Stimulated activated CD8-positive, alpha-beta memory T cell treated with anti-CD3 and anti-CD28 coated beads, Interleukin-4, amount 100 ng/mL, for 24 hours (primary cell): ENCODE results near the gene SLC25A53.
A peak's percentile ranks its signal among the peaks of the same experiment; 100 is the strongest.

Experiments used
- DNase-seq: peaks from one replicate; pipeline ENCODE4 v3.0.0-alpha.2; 2020; ENCODE audit warnings: low read depth

SLC25A53 gene, protein sequence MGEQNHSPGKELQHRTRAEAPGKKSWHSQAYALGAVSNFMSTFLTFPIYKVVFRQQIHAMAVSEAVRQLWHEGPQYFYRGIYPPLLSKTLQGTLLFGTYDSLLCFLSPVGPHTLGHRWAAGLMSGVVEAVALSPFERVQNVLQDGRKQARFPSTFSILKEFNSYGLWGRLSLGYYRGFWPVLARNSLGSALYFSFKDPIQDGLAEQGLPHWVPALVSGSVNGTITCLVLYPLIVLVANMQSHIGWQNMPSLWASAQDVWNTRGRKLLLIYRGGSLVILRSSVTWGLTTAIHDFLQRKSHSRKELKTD

DNA sequence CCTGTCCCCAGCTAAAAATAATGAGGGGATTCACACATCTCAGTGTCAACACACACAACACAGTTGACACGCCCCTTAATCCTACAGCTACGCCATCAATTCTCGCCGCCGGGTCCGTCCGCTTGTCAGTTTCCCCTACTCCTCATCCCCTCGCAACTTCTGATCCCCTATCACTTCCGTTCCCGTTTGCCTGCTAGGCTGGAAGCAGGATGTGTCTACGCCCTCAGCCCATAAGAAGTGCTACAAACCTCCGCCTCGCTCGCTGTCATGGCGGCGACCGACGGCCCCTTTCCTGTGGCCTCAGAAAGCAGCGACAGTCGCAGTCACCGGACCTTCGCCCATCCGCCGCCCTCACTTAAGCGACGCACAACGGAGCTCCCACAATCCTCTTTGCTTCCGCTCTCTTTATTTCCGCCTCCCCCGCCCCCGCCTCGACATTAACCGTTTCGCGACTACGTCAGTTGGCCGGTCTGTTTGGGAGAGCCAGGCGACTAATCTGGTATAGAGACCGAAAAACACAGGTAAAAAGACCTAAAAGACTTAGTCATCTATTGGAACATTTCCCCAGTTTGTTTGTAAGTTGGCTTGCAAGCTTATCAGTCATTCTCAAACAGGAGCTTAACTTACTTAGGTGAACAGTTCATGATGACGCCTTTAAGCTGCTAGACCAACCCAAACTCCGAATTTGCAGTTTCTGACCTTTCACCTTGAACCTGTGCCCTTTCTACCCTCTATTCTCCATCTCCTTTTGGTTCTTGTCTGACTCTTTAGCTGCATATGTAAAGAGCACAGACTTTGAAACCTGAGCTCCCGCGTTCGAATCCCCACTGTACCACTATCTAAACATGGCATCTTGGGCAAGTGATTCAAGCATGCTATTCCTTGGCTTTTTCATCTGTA is at the start of gene SLC25A53:
Gene SLC25A53 (minus strand): TSS at position 380 of the 900 bp plus-strand sequence. CDS start 51,752 bp downstream, outside the sequence.
- peak; percentile 55 for DNase-seq

DNA sequence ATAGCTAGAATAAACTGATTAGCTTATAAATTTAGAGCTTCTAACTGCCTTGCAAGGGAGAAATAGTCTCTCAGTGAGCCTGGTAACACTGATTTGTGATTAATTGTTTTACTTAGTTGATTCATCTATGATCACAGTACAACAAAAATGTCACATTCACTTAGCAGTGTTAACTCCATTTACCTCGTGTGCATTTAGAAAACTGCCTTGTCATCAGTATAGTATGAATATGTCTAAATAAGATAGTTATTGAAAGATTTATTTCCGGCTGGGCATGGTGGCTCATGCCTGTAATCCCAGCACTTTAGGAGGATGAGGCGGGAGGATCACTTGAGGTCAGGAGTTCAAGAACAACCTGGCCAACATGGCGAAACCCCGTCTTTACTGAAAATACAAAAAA is 48.7 kb upstream of the SLC25A53 start:
- DNase-seq, result no peak

DNA sequence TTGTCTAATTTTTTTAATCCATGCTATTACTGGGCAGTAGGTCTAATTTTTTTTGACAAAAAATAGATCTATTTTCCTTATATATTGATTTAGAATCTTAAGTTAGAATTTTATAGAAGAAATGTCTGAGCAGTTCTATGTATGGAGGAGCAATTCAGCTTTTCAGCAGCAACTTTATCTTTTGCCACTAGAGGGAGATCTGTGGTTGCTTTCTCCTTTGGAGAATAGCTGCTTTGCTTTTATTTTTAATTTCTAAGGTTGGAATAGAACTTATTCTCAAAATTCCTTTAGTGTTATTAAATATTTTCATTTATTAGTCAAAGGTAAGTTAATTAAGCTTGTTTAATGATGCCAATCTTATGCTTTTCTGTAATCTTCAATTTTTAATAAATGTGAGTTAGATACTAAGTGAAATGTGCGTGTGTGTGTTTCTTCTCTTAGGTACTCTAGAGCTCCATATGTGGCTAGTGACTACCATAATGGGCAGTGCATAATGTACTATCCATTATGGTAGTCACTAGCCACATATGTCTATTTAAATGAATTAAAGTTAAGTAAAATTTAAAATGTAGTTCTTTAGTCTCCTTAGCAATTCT is 38.8 kb upstream of the SLC25A53 start:
- no peak for DNase-seq

DNA sequence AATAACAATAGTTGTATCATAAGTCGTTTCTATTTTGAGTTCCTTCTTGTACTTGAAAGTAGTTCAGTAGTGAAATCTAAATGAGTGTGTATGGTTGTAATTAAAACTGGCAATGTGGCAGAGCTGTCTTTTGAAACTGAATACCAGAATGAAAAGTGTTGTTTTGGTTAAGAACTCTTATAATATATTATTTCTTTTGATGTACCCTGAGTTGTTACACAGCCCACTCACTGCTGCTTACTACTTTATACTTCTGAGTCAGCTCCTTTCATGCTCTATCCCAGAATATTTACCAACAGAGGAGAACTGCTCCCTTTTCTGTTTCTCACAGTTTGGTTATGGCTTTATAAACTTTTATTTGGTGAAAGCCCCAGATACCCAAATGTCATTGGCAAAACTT is 38.2 kb upstream of the SLC25A53 start:
- no peak for DNase-seq

DNA sequence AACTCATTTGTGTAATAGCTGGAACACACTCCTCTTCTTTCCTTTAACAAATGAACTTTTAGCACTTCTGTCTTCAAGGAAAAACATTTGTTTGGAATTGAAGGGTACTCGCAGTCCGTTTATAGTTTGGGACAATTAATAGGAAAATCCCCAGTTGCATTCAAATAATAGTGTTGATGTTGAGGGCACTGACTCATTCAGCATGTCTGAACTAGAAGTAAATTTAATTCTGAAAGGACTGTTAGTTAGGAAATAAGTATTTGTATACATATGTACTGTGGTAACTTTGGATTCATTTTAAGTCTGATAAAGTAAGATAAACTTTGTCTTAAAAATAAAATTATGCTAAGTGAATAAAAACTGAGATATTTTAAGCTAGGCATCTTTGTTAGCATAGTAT is 36.7 kb upstream of the SLC25A53 start:
- DNase-seq, result no peak

DNA sequence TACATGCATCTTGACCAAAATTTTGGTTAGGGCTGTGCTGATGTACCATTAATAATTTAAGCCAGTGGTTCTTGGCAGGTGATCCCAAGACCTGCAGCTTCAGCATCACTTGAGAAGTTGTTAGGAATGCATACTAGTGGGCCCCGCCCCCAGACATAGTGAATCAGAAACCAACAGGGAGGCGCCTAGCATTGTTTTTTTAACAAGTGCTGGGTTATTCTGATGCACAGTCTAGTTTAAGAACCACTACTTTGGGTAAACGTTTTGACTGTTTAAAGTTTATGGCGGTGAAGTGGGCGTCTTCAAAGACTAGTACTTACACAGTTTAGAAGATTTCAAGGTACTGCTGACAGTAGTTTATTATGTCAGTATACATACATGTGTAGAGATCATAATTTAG is 33.0 kb upstream of the SLC25A53 start:
- DNase-seq, result no peak

DNA sequence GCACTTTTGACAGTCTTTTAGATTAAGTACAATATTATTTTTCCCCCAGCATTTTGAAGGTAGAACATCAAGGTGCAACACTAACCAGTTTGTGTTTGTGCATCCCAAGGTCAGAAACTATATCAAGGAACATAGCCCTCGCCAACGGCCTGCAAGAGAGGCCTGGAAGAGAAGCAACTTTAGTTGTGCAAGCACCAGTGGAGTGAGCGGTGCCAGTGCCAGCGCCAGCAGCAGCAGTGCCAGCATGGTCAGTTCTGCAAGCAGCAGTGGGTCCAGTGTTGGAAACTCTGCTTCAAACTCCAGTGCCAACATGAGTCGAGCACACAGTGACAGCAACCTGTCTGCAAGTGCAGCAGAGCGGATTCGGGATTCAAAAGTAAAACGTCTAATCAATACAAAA is 31.1 kb upstream of the SLC25A53 start:
- DNase-seq, result no peak

DNA sequence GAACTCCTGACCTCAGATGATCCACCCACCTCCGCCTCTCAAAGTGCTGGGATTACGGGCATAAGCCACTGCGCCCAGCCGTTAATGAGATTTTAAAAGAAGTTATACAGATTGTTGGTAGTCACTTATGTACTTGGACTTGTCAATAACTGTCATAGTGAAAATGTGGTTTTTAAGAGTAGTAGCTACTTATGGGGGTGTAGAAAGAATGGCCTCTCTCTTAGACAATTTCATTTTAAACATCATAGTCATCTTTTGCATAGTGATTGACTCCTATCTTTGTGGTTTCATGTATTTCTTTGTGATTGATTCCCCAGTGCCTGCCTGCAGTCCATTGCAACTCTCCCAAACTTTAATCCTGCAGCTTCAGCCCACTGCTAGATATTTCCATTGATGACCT is 26.9 kb upstream of the SLC25A53 start:
- DNase-seq, result no peak

DNA sequence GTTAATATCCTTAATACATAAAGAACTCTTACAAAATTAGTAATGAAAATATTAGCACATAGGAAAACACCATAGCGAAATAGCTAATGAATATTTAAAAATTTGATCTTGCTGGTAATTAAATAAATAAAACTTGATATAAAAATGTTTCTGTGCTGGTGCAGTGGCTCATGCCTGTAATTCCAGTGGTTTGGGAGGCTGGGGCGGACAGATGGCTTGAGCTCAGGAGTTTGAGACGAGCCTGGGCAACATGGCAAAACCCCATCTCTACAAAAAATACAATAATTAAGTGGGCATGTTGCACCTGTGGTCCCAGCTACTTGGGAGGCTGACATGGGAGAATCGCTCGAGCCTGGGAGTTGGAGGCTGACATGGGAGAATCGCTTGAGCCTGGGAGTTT is 17.0 kb upstream of the SLC25A53 start:
- no peak for DNase-seq

DNA sequence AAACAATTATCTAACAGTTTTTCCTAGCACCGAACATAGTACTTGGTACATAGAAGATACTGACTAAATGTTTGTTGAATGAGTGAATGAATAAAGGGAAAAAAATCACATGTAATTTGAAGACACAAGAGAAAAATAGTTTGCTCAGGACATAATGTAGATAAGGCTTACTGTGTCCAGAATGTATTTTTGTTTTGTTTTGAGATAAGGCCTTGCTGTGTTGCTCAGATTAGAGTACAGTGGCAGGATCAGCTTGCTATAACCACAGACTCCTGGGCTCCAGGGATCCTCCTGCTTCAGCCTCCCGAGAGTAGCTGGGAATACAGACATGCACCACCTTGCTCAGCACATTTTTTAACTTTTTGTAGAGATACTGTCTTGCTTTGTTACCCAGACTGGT is 16.0 kb upstream of the SLC25A53 start:
- DNase-seq, result no peak

DNA sequence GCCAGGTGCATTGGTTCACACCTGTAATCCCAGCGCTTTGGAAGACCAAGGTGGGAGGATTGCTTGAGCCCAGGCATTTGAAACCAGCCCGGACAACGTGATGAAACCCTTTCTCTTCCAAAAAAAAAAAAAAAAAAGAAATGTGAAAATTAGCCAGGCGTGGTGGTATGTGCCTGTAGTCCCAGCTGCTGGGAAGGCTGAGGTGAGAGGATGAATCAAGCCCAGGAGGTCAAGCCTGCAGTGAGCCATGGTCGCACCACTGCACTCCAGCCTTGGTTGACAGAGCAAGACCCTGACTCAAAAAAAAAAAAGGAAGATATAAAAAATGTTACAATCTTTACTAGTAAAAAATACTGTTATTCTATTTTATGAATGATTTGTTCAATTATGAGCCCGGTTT is 15.3 kb upstream of the SLC25A53 start:
- no peak for DNase-seq

DNA sequence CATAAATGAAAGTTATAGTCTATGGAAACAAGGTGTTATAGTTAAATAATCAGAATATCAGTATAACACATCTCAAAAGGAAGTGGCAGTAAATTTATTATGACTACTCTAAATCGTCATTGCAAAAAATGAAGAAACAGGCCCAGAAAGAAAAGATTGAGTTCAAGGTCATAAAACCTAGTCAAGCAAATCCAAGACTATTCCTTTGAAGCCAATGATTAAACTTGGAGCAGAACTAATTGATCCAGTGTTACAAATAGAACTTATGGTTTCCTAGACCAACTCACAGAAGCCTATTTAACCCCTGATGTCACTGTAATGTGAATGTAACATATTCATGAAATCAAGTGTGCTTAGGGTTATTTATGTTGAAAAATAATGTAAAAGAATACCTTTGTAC is 11.3 kb upstream of the SLC25A53 start:
- no peak for DNase-seq

DNA sequence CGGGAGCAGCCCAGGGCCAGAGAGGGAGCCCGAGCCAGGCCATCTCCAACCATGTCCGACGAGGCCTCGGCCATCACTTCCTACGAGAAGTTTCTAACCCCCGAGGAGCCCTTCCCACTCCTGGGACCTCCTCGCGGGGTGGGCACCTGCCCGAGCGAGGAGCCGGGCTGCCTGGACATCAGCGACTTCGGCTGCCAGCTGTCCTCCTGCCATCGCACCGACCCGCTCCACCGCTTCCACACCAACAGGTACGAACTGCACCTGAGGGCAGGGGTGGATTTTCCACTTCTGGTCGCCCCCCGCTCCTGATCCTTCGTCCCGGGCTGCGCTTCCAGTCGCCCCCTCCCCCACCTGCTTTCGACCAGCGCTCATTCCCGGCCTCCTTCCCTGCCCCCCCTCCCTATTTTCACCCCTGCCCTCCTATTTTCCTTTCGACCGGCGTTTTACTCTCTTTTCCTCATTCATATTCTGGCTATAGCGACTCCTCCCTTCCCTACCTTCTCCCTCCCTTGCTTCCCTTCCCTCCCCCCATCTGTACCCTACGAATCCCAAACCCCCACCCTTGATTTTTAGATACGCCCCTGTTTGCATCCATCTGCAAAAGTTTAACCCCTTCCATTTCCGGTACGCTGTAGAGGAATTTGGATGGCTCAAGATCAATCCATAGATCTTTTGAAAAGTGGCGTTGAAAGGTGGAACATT is 10.1 kb upstream of the SLC25A53 start:
- no peak for DNase-seq

DNA sequence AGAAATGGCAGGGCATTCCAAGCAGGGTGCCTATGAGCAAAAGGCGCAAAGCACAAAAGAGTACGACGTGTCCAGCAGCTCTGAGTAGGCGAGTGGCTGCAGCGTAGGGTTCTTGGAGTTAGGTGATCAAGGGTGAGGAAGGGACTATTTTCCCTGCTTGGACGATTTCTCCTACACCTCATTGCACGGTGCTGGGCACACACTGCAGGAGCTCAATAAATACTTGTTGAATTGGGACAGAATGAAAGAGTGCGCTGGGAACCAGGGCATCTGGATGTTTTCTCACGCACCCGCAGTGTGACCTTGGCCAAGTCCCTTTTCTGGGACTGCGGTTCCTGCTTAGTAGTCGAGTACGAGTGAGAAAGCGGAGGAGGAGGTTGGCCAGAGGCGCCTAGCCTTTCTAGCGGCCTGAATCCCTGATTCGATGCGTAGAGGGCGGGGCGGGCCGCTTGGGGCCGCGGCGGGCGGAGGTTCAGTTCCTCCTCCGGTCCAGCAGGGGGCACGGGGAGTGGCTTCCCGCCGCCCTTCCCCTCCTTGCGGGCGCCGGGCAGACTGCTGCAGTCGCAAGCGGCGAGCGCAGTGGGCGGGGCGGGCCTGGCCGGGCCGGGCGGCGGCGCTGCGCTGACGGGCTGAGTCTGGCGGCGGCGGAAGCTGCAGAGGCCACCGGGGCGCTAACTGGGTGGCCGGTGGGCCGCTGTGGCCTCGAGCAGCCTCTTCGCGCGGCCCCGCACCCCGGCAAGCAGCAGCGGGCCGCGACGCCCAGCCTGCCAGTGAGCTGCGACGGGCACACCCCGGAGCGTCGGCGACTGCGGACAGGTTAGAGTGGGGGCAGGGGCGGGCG is 9.3 kb upstream of the SLC25A53 start, which contains the start of gene FAM199X:
Gene FAM199X (plus strand): TSS at position 560 of the 841 bp plus-strand sequence. CDS start 333 bp downstream, outside the sequence.
- DNase-seq, result peak; percentile 75

DNA sequence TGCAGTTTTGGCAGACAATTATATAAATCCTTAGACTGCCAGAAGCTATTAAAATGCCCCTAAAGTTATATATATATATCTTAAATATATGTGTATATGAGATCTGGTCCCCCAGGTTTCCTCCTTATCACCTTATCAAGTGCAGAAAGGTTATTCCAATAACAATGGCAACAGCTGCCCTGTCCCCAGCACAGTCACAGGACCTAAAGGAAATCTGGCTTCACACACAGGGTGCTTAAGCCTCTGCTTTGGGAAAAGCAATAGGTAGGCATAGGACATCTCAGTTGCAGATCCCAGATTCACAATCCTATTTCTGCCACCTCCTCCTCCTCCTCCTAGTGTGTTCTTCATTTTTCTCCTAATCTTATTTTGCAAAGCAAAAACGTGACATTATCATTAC is 5.8 kb downstream of the SLC25A53 start:
- DNase-seq, result no peak

DNA sequence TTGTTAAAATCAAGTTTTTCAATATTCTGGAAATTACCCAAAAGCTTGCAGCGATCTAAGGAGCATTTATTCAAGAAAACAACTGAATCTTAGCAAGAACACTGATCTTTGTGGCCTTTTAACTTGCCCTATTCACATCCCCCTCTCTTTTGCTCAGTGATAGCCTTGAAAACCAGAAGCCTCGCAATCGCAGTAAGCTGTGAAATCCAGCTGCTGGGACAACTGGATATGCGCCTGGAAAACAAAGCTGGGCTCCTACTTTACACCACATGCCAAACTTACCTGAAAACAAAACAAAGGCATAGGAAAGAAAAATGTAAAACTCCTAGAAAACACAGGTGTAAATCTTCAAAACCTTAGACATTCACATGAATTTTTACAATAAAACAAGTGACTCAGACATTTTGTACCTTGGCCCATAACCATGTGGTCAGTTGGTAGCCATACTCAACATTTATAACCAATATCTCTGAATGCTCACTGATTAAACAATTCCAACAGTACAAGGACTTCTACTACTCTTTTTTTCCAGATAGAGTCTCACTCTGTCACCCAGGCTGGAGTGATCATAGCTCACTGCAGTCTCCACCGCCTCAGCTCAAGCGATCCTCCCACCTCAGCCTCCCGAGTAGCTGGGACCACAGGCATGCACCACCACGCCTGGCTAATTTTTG is 15.6 kb downstream of the SLC25A53 start:
- DNase-seq, result no peak

DNA sequence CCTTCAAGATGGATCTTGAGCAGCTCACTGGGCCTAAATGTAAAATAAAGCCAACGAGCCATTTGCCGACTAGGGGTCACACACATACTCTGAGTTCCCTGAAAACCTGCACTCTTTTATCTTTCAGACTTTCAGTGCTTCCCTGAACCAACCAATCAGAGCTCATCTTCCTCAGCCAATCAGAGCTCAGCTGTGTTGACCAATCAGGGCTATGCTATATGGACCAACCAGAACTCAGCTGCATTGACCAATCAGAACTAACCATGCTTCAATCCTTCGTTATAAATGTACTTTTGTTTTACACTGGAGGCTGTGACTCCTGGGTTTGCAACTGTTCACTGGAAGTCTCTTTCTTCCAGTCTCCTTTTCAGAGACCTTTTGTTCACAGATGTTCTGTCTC is 19.3 kb downstream of the SLC25A53 start:
- DNase-seq, result no peak

DNA sequence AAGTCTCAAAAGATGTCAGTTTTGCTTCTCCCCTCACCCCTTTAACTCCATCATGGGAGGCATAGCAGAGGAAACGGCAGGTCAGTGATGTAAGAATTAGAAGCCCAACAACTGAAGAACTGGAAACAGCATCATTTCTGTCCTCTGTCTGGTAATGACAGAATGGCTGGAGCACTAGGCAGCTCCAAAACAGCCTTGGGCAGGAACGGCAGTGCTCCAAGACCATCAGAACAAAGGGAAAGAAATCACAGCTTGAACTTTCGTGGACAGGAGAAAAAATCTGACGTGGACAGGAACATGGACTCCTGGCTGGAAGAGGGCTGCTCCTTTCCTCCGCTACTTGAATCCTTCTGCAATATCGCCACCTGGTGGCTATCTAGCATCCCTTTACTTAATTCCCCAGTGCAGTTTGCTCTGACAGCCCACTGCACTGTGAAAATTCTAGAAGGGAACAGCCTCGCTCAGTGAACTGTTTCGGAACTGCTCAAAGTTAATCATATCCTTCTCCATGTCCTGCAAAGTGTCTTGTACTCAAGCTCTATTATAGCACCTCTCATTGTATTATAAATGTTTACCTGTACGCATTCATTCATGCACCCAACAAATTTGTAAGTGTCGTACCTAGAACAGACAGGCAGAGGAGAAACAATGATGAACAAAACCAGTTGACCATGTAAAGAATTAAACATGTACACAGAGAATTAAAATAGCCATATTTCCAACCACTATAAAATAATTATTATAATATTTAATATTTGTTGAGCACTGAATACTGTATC is 20.4 kb downstream of the SLC25A53 start:
- peak; percentile 6 for DNase-seq

DNA sequence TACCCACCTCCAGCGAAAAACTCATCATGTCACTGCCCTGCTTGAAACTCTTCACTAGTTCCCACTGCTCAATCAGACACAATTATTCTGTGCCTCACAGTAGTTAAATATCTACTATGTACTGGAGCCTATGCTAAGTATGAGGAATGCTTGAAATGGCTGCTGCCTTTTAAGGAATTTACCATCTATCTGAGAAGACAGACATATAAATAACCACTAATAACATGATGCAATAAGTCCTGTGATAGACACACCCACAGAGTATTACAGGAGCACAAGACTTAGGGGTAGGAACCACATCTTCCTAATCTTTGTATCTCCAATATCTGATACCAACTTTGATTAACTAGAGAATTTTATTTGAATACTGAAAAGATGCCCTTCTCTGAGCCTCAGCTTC is 21.1 kb downstream of the SLC25A53 start:
- DNase-seq, result no peak
